GM18499 (cell line): Measurements from ENCODE around the gene PLA2G3.
"Not testable (repeated sequence)": the region's sequence is repeated elsewhere in the genome, so short reads cannot be mapped to it uniquely, and the experiment has no call there.

Experiments
- ATAC-seq: cut with Tn5 transposase; IDR thresholded peaks from one replicate; pipeline ENCODE4 v1.9.1; 2021; ENCODE audit warnings: moderate number of reproducible peaks; ENCODE audit not compliant: insufficient read depth, unreplicated experiment

PLA2G3 gene

DNA sequence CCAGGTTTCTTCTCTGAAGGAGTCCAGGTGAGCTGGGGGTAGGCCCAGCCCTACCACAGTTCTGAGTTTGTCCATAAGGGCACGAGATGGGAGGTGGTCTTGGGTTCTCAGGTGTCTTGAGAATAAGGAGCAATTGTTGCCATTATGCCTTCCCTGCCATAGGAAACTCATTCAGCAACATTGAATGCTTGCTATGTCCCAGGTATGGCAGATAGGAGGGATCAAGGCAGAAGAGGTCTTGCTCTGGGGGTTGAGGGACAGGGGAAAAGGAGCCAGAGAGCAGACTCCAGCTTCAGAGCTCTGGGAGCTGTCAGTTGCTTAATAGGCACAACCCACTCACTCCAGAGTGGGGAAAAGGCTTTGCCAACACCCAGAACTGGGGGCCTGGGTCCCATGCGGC, 37.2 kb downstream of the PLA2G3 start:
- ATAC-seq, result no peak

- ATAC-seq, result no peak
These were observed 37.7 kb downstream of the PLA2G3 start for GRCh38 chr22:31102441-31103081.

DNA sequence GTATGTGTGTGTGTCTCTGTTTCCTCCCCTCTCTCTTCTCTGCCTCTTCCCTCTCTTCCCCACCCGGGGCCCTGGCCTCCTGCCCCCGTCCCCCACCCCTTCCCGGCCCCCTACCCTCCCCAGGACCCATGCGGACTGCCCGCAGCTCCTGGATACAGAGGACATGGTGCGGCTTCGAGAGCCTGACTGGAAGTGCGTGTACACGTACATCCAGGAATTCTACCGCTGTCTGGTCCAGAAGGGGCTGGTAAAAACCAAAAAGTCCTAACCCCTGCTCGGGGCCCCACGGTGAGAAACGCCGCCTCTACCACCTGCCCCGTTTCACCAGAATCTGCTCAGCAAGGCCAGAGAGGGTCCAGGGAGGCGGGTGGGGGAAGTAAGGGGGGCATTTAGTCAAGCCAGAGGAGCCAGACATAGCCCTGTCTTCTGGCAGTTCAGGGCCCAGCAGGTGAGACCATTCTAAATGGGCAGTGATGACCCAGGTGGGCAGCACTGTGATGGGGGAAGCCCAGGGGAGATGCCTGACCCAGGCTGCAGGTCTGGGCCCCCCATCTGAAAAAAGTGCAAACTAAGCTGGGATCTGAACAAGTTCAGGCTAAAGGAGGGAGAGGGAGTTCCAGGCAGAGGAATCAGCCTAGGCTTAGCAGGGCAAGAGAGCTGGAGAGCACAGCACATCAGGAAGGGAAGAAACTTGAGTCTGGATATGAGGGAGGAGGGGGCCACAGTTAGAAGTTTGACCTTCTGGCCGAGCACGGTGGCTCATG, 39.4 kb downstream of the PLA2G3 start:
- no peak for ATAC-seq

- no peak for ATAC-seq
These were observed 40.2 kb downstream of the PLA2G3 start for GRCh38 chr22:31099841-31100761.

- ATAC-seq, result no peak
These were observed 40.9 kb downstream of the PLA2G3 start for GRCh38 chr22:31099386-31099785.

DNA sequence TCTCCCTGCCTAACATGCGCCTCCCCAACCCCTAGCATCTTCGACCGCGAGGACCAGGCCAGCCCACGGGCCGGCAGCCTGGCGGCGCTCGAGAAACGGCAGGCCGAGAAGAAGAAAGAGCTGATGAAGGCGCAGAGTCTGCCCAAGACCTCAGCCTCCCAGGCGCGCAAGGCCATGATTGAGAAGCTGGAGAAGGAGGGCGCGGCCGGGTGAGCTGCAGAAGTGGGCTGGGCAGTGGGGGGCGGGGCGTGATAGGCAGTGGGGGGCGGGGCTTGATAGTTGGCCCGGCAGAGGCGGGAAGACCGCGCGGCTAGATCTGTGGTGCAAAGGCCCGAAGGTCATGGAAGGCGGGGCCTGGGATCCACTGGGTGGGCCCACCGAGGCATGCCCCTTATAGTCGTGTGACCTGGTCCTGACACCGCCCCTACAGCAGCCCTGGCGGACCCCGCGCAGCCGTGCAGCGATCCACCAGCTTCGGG, 41.6 kb downstream of the PLA2G3 start:
- no peak for ATAC-seq

DNA sequence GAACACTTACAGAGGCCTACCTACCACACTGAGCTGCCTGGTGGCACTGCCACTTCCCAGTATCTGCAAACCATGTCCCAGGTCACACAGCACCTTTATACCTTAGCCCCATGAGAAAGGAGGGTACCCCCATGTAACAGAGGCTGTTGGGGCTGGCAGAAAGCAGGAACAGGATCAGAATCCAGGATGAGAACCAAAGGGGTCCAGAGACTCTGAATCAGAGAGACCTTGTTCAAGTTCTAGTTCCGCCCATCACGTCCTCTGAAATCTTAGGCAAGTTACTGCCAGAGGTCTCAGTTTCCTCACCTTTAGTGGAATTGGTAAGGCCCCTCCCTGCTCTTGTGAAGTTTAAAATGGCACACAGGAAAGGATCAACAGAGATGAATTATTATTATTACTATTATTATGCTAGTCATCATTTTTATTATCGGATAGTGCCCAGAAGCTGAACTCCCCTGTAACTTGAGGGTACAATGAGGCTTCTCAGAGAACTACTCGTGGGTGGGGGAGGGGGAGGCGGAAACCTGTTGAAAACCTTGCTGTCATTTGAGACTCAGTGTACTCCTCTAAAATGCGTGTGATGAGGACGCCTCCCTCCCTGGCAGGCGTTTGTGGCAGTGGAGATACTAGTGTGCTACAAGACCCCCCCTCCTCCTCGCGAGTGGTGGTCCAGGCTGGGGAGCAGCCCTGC, 42.2 kb downstream of the PLA2G3 start:
- ATAC-seq, result no peak

GRCh38 chr22:31097539-31097938, 42.8 kb downstream of the PLA2G3 start:
- ATAC-seq, result not testable (repeated sequence)

DNA sequence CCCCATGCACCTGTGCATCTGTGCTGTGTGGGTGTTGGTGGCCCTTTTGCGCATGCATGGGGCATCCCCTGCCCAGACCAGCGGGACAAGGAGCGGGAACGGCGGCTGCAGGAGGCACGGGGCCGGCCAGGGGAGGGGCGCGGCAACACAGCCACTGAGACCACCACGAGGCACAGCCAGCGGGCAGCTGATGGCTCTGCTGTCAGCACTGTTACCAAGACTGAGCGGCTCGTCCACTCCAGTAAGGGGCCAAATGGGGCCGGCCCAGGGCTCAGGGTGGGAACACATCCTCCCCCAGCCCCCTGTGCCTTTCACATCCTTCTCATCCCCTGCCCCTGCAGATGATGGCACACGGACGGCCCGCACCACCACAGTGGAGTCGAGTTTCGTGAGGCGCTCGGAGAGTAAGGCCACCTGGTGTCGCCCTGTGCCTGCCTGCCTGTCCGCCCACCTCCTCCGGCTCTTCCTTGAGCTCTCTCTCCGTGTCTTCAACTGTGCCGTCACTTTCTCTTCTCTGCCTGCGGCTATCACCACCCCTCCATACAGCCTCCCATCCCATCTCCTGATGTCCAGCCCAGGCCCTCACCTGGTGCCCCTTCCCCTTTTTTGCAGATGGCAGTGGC, 43.5 kb downstream of the PLA2G3 start:
- no peak for ATAC-seq

DNA sequence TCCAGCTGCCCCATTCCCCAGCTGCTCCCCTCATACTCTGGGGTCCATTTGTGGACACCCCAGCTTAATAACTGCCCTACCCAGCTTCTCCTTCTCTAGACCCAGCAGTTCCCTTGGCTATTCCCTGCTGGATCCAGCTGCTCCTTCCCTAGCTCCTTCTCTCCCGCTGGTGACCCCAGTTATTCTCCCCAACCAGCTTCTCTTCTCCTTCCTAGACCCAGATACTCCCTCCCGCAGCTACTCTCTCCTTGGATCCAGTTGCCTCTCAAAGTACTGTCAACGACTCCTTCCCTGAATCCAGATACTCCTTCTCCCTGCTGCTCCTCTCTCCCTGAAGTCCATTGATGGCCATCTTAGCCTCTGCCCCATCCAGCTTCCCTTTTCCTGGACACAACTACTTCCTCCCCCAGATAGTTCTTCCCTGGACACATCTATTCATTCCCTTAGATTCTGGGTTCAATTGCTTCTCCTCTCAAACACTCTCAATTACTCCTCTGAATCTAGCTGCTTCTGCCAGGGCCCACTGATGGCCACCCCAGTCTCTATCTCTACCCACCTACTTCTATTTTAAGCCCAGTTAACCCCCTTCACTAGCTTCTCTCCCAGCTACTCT, 44.6 kb downstream of the PLA2G3 start:
- no peak for ATAC-seq

- no peak for ATAC-seq
These were observed 45.6 kb downstream of the PLA2G3 start for GRCh38 chr22:31094741-31095140.

DNA sequence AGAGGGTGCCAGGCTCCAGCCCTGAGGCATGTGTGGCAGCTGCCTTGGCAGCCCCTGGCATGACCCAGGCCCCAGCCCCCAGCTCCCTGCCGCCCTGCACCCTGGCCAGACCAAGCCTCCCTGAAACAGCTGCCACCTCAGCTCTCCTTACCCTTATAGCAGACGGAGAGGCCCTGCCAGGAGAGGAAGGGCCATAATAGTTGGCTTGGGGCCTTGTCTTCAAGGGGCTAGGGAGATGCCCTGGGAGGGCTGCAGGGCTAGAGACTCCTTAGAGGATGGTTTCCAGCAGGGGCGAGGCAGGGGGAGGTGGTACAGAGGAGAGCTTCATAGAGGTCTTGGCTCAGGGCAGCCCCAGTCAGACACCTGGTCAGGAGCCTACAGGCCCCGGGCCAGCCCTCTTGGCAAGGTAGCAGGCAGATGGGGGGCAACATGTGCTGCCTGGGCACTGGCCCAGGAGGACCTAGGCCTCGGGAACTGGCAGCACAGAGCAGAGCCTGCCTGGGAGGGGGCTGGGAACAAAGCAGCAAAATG, 46.2 kb downstream of the PLA2G3 start:
- ATAC-seq, result no peak

- no peak for ATAC-seq
These were observed 47.0 kb downstream of the PLA2G3 start for GRCh38 chr22:31093086-31093850.

DNA sequence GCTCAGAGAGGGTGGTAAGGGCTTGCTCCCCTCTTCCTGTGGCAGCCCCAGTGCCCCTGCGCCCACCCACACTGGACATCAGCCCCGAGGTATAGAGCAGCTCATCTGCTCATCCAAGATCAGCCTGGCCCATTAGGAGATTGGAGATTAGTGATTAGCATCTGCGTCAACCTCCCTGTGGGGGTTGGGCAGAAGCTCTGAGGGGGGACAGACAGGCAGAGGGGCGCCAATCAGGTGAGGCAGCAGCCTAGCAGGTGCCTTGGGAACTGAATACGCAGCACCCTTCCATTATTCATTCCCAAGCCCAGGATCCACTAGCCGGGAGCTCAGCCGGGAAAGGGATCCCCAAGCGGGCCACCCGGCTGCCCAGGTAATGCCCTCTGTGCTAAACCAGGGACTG, 48.1 kb downstream of the PLA2G3 start:
- no peak for ATAC-seq

GRCh38 chr22:31091106-31091975, 49.0 kb downstream of the PLA2G3 start:
- no peak for ATAC-seq

DNA sequence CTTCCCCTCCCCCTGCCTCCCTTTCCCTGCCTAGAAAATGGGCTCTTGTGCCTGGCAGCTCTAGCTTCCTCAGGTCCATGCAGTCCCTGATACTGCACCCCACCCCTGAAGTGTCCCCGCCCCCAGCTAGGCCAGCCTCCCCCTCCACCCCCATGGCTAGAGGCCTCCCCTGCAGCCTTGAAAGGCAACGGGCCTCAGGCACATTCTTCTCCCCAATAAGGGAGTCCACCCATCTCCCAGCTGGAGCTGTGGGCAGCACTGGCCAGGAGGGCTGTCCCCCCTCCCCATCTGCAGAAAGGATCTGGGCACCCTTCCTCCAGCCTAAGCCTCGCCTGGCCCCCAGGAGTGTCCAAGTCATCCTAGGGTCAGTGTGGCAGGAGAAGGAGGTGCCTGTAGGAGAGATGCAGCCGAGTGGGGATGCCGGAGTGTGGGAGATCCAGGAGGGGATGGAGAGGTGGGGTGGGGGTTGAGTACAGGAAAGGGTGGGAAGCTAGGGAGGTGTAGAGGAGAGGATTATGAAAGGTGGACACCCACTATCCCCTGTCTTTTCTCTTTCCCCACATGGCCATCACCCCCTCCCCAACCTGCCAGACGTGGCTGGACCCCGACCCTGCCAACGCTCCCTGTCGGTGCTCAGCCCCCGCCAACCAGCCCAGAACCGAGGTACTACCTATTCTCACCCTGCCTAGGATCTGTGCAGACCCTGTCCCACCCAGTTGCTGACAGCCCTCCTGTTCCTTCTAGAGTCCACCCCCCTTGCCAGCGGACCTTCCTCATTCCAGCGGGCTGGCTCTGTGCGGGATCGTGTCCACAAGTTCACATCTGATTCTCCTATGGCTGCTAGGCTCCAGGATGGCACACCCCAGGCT, 49.9 kb downstream of the PLA2G3 start:
- no peak for ATAC-seq
